ENCODE results near the gene NEK10. TPM values are rescaled to one million over a fixed set of nuclear protein-coding genes. Genes with fewer than 3 reads are reported as not detected.

NEK10 gene
- polyA plus RNA-seq, 2 of the 4 experiments (the other 2 are of a cell fraction) = 1.7 to 2.9 TPM

GRCh38 chr3:27147215-27147614, 222.0 kb downstream of the NEK10 start:
- ChIA-PET CTCF (interaction anchor here (0.6 to 1.5 kb wide), 5 partner anchors 13 to 237 kb away, joined by 3 to 8 read pairs (median 5); no protein-coding TSS in a partner anchor), POLR2A (no interaction called here)
- ATAC-seq = no peak
- FAIRE-seq = no peak
- H3K27ac ChIP-seq = no peak overlapping the region
- no peak for TF ChIP-seq NR3C1 (IDR thresholded peaks at IDR 0.05)
- TF ChIP-seq SREBF2 (IDR thresholded peaks at IDR 0.05) = no peak
- no peak for TF ChIP-seq RCOR1 (IDR thresholded peaks at IDR 0.05; ENCODE audit: low read depth, low read length)
- TF ChIP-seq, protein P1, sequence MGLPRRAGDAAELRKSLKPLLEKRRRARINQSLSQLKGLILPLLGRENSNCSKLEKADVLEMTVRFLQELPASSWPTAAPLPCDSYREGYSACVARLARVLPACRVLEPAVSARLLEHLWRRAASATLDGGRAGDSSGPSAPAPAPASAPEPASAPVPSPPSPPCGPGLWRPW (IDR thresholded peaks at IDR 0.05) = no peak
- no peak for TF ChIP-seq ZNF302 (CRISPR knock-in tag; IDR thresholded peaks at IDR 0.05)
- TF ChIP-seq RNF2 (IDR thresholded peaks at IDR 0.05; ENCODE audit: borderline replicate concordance, low read depth) = no peak
- no peak for TF ChIP-seq CHD2 (IDR thresholded peaks at IDR 0.05; ENCODE audit: low read length, partially characterized antibody)
- TF ChIP-seq ESRRA (IDR thresholded peaks at IDR 0.05; ENCODE audit: borderline replicate concordance, low read length) = no peak
- no peak for TF ChIP-seq PBX3 (IDR thresholded peaks at IDR 0.05)
- TF ChIP-seq, protein P2, sequence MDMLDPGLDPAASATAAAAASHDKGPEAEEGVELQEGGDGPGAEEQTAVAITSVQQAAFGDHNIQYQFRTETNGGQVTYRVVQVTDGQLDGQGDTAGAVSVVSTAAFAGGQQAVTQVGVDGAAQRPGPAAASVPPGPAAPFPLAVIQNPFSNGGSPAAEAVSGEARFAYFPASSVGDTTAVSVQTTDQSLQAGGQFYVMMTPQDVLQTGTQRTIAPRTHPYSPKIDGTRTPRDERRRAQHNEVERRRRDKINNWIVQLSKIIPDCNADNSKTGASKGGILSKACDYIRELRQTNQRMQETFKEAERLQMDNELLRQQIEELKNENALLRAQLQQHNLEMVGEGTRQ (IDR thresholded peaks at IDR 0.05) = no peak
- TF ChIP-seq JUN (IDR thresholded peaks at IDR 0.05) = no peak
- H3K4me3 ChIP-seq = no peak overlapping the region
- 86% methylated on average over 1 of the region's 1 CpG for WGBS (ENCODE audit: missing lambda C conversion rate)
- H3K9me3 ChIP-seq = no peaks in the 10 kb centered on the region
- no peaks in the 10 kb centered on the region for H3K4me1 ChIP-seq
- no peak overlapping the region for H3K4me2 ChIP-seq
- DNase-seq (ENCODE audit: low read depth in 1 of 2, low spot score in 1 of 2) = no peak

GRCh38 chr3:27146786-27147185, 222.4 kb downstream of the NEK10 start:
- FAIRE-seq (no peak), ATAC-seq (no peak), DNase-seq (ENCODE audit: low read depth in 1 of 2, low spot score in 1 of 2) (no peak)
- TF ChIP-seq RAD21 (conservative IDR thresholded peaks at IDR 0.05 in 1 of 2, IDR thresholded peaks at IDR 0.05 in 1 of 2) (no peak), KDM1A (IDR thresholded peaks at IDR 0.05; ENCODE audit: low read depth) (no peak), ZSCAN20 (CRISPR knock-in tag; IDR thresholded peaks at IDR 0.05) (no peak), RARB (CRISPR knock-in tag; IDR thresholded peaks at IDR 0.05) (no peak), CHD4 (IDR thresholded peaks at IDR 0.05; ENCODE audit: borderline replicate concordance) (no peak), HOXA7 (CRISPR knock-in tag; IDR thresholded peaks at IDR 0.05) (no peak), CEBPB (IDR thresholded peaks at IDR 0.05) (no peak)
- CTCF ChIA-PET = interaction anchor here (0.9 to 1.5 kb wide), 2 partner anchors 13 to 19 kb away, joined by 3 to 8 read pairs; no protein-coding TSS in a partner anchor
- Histone ChIP-seq H3K4me1 (no peaks in the 10 kb centered on the region), H3K4me2 (no peak overlapping the region), H3K4me3 (no peak overlapping the region), H3K9me3 (no peaks in the 10 kb centered on the region), H3K27ac (no peak overlapping the region)
- WGBS (ENCODE audit: missing lambda C conversion rate) = 38% methylated on average over 3 of the region's 3 CpGs
- POLR2A ChIA-PET = no interaction called here

DNA sequence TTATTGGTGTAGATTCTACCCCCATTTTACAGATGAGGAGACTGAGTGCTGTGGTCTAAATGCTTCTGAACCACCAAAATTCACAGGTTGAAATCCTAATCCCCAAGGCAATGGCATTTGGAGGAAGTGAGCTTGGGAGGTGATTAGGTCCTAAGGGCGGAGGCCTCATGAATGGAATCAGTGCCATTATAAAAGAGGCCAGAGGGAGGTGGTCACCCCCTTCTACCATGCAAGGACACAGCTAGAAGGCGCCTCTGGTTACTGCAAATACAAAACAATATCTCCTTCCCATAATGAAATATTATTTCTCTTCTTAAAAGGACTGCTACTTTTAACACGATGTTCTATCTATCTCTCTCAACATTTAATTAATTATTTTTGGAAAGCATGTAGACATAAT, 223.5 kb downstream of the NEK10 start:
- H3K4me2 ChIP-seq = no peak overlapping the region
- H3K4me3 ChIP-seq = no peak overlapping the region
- FAIRE-seq = no peak
- ATAC-seq = no peak
- TF ChIP-seq, protein P3, sequence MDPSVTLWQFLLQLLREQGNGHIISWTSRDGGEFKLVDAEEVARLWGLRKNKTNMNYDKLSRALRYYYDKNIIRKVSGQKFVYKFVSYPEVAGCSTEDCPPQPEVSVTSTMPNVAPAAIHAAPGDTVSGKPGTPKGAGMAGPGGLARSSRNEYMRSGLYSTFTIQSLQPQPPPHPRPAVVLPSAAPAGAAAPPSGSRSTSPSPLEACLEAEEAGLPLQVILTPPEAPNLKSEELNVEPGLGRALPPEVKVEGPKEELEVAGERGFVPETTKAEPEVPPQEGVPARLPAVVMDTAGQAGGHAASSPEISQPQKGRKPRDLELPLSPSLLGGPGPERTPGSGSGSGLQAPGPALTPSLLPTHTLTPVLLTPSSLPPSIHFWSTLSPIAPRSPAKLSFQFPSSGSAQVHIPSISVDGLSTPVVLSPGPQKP (IDR thresholded peaks at IDR 0.05; ENCODE audit: low read depth, low read length) = no peak
- TF ChIP-seq BHLHE40 (IDR thresholded peaks at IDR 0.05; ENCODE audit: low read depth, low read length) (no peak), FOSB (CRISPR knock-in tag; IDR thresholded peaks at IDR 0.05) (no peak), GATA3 (IDR thresholded peaks at IDR 0.05; ENCODE audit: borderline replicate concordance) (no peak), ZFP36 (IDR thresholded peaks at IDR 0.05; ENCODE audit: borderline replicate concordance, partially characterized antibody) (no peak), JUN (IDR thresholded peaks at IDR 0.05) (no peak), HOXA7 (CRISPR knock-in tag; IDR thresholded peaks at IDR 0.05) (no peak), E2F6 (IDR thresholded peaks at IDR 0.05; ENCODE audit: borderline replicate concordance, low read depth) (no peak)
- ChIA-PET CTCF (interaction anchor here (1.0 kb wide), 1 partner anchor 11 kb away, joined by 4 read pairs; no protein-coding TSS in a partner anchor), POLR2A (no interaction called here)
- peaks cover 7% of the 10 kb centered on the region; the same call in 1 of the 3 replicates for H3K9me3 ChIP-seq
- H3K4me1 ChIP-seq = no peaks in the 10 kb centered on the region
- 67% methylated on average over 3 of the region's 3 CpGs for WGBS (ENCODE audit: missing lambda C conversion rate)
- no peak for DNase-seq (ENCODE audit: low read depth in 1 of 2, low spot score in 1 of 2)
- H3K27ac ChIP-seq = no peak overlapping the region

All from A549 (cell line).